Neural progenitor cell (in vitro differentiated cells): Measurements from ENCODE around the gene THRSP.

Experiments
- CTCF ChIP-seq: fragments of 200-600 bp; sonication (generic); IDR thresholded peaks from 2 replicates; pipeline ENCODE4 v1.5.1; 2017; ENCODE audit warnings: antibody characterized with exemption, mild to moderate bottlenecking
- EZH2phosphoT487 ChIP-seq: fragments of 200-600 bp; sonication (generic); IDR thresholded peaks from 2 replicates; pipeline ENCODE4 v1.6.1; 2017; ENCODE audit warnings: antibody characterized with exemption

GRCh38 chr11:78023426-78023825 is 40.2 kb upstream of the THRSP start:
- TF ChIP-seq CTCF (no peak), EZH2phosphoT487 (no peak)
